G401.6 (cell line): ENCODE measurements around the gene USP6.
"Not testable (repeated sequence)": the region's sequence is repeated elsewhere in the genome, so short reads cannot be mapped to it uniquely, and the experiment has no call there.

Source experiments
- FAIRE-seq: peaks from 2 replicates; lab custom pipeline; 2012; peaks lifted over from hg19 to GRCh38; lab: Jason Lieb, UNC

Gene USP6

DNA sequence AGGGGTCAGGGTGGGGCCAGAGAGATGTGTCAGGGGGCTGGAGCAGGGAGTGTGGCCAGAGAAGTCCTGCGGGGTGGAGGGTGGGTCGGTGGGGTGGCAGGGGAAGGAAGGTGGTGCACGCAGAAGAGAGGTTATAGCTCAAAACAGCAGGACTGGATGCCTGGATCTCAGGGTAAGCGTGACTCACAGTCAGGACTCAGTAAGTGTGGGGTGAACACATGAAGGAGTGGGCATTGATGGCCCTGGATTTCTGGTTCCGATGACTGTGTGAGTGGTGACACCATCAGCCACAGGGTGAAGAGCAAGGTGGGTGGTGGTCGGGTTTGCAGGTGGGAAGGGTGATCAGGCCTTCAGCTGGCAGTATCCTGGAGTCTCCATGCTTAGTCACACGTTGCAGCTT is 6.2 kb downstream of the USP6 start:
- FAIRE-seq: not testable (repeated sequence)

GRCh38 chr17:5122586-5123342 is 6.9 kb downstream of the USP6 start:
- FAIRE-seq: no peak

GRCh38 chr17:5123343-5124124 is 7.7 kb downstream of the USP6 start:
- FAIRE-seq: no peak

- not testable (repeated sequence) for FAIRE-seq
These were observed 8.4 kb downstream of the USP6 start for GRCh38 chr17:5124125-5124760.

DNA sequence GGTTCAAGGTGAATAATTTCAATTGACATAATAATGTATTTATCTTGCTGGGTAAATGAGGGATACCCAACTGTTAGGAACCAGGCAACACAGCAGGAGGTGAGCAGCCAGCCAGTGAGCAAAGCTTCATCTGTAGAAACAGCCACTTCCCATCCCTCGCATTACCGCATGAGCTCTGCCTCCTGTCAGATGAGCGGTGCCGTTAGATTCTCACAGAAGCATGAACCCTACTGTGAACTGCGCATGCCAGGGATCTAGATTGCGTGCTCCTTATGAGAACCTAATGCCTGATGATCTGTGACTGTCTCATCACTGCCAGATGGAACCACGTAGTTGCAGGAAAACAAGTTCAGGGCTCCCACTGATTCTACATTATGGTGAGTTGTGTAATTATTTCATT is 9.1 kb downstream of the USP6 start:
- FAIRE-seq: not testable (repeated sequence)

GRCh38 chr17:5126719-5127488 is 11.1 kb downstream of the USP6 start:
- FAIRE-seq: no peak

GRCh38 chr17:5127910-5128309 is 12.1 kb downstream of the USP6 start:
- FAIRE-seq: no peak

- not testable (repeated sequence) for FAIRE-seq
These were observed 12.6 kb downstream of the USP6 start for GRCh38 chr17:5128387-5128786.

DNA sequence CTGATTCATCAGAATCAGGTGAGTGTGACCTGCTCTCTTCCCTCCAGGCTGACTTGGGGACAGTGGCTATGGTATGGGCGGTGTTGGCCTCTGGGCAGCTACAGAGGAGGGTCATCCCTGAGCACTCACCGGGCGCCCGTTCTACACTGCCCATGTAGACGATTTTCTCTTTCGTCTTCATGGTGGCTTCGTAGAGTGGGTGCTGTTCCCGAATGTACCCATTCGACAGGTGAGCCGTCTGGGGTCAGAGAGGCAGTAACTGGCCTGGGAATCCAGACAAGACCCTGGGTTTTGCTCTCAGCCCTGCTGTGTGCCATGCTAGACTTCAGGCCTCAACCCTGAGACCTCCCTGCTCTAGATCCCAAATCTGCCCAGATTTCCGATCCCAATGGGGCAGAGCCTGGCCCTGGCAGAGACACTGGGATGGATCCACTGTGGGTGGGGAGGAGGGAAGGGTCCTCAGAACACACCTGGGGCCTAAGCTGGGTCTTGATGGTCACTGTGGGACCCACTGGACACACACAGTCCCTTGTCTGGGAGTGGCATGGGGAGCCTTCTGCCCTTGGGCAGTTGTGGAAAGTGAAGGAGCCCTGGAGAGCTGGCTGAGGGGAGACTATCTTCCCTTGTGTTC is 13.2 kb downstream of the USP6 start:
- no peak for FAIRE-seq

DNA sequence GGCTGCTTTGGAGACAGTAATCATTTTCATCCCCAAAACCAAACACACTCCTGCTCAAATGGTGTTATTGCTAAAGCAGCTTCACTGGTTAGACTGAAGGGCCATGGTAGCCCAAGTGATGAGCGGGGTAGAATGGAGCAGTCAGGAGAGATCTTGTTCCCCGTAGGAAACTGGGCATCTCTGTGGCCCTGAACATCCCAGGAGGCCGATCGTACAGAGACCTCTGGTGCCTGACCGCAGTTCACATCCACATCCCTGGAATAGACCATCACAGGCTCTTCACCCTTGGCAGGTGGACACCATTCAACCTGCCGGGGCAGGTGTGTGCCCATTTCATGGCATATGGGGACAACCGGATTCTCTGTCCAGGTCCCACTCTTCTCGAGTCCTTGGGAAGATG is 13.9 kb downstream of the USP6 start:
- FAIRE-seq: not testable (repeated sequence)

GRCh38 chr17:5130261-5130660 is 14.4 kb downstream of the USP6 start:
- not testable (repeated sequence) for FAIRE-seq

DNA sequence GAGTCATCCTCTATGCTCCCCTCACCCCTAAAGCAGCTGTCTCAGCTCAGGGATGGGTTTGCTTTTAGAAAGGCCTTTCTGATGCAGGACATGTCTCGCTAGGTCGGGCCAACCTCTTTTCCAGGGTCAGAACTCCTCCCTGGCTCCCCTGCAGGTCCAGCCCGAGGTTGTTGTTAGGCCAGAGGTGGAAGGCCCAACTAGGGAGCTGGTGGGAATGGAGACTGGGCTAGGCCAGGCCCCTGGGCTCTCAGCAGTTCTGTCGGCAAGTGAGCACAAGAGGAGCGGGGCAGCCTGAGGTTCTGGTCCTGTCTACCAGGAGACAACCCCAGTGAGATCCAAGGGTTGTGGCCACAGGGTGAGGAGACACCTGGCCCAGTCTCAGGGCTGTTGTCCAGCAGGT is 14.9 kb downstream of the USP6 start:
- not testable (repeated sequence) for FAIRE-seq

GRCh38 chr17:5131146-5131715 is 15.4 kb downstream of the USP6 start:
- FAIRE-seq: no peak

- FAIRE-seq: not testable (repeated sequence)
These were observed 16.1 kb downstream of the USP6 start for GRCh38 chr17:5131799-5132502.

- not testable (repeated sequence) for FAIRE-seq
These were observed 16.8 kb downstream of the USP6 start for GRCh38 chr17:5132503-5133225.

- no peak for FAIRE-seq
These were observed 17.5 kb downstream of the USP6 start for GRCh38 chr17:5133311-5133710.

GRCh38 chr17:5133961-5134360 is 18.1 kb downstream of the USP6 start:
- FAIRE-seq: not testable (repeated sequence)

DNA sequence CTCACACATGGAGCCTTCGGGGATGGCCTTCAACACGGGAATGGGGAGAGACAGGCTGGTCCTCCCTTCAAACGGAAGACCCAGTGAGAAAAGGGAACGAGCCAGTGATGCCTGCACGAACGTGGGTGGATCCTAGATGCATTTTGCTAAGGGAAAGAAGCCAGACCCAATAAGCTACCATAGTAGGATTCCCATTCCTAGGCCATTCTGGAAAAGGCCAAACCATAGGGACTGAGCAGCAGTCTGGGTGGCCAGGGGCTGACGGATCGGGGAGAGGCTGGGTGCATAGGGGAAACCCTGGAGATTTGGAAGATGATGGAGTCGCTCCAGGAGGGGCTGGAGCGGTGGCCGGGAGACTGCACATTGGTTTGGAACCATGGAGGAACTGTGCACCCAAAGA is 18.7 kb downstream of the USP6 start:
- FAIRE-seq: not testable (repeated sequence)

GRCh38 chr17:5135131-5135712 is 19.4 kb downstream of the USP6 start:
- not testable (repeated sequence) for FAIRE-seq
